HEK293 (cell line): ENCODE data around the gene IL1RAP.
A peak's percentile ranks its signal among the peaks of the same experiment; 100 is the strongest.

ENCODE experiments used
- CTCF ChIA-PET: fragments of 350-600 bp; formaldehyde crosslinking; extraction: SDS; loops from one replicate; lab custom pipeline; 2021; ENCODE audit warnings: antibody characterized with exemption; lab: Yijun Ruan, JAX
- POLR2A ChIA-PET: fragments of 300-600 bp; formaldehyde crosslinking; extraction: SDS; loops from one replicate; lab custom pipeline; 2020; ENCODE audit warnings: antibody characterized with exemption, inconsistent platforms; lab: Yijun Ruan, JAX
- H3K27ac ChIP-seq: fragments of 200-500 bp; sonication (Bioruptor generic); 2 replicates; pipeline ENCODE4 v1.5.1; 2014; ENCODE audit warnings: low read depth, low read length, control low read depth, inconsistent platforms; ENCODE audit errors: extremely low read depth
- H3K36me3 ChIP-seq, 2 experiments: fragments of 200-500 bp in 1 of 2; sonication (Bioruptor generic) in 1 of 2; 1 replicate in 1 of 2; 2 replicates in 1 of 2; pipeline ENCODE4 v1.5.1; 2014 to 2017; ENCODE audit warnings: inconsistent platforms in 2 of 2, low read length in 2 of 2; ENCODE audit not compliant: control insufficient read depth in 2 of 2, insufficient read depth in 1 of 2
- H3K4me1 ChIP-seq: fragments of 200-500 bp; sonication (Bioruptor generic); 2 replicates; pipeline ENCODE4 v1.5.1; 2014; ENCODE audit warnings: mild to moderate bottlenecking, low read length, inconsistent platforms; ENCODE audit not compliant: control insufficient read depth, insufficient read depth
- H3K4me3 ChIP-seq: 2 replicates; pipeline ENCODE4 v1.5.1; 2011; ENCODE audit warnings: low read depth, mild to moderate bottlenecking, control low read depth, low read length, moderate library complexity
- H3K9me3 ChIP-seq: fragments of 200-500 bp; sonication (Bioruptor generic); 2 replicates; pipeline ENCODE4 v1.5.1; 2014; ENCODE audit warnings: low read depth, low read length, inconsistent platforms; ENCODE audit not compliant: control insufficient read depth, insufficient read depth
- FEZF1 ChIP-seq: fragments of 450-650 bp; formaldehyde crosslinking; IDR thresholded peaks from 2 replicates; pipeline ENCODE4 v1.5.1; 2016; ENCODE audit warnings: missing biosample characterization, missing genetic modification characterization
- GLIS1 ChIP-seq: fragments of 450-650 bp; formaldehyde crosslinking; IDR thresholded peaks from 2 replicates; pipeline ENCODE4 v1.5.1; 2016; ENCODE audit warnings: missing biosample characterization, missing genetic modification characterization
- KLF10 ChIP-seq: fragments of 450-650 bp; IDR thresholded peaks from 2 replicates; pipeline ENCODE4 v1.5.1; 2018; ENCODE audit warnings: missing biosample characterization, mild to moderate bottlenecking, missing genetic modification characterization
- KLF8 ChIP-seq: fragments of 450-650 bp; formaldehyde crosslinking; IDR thresholded peaks from 2 replicates; pipeline ENCODE4 v1.5.1; 2016; ENCODE audit warnings: missing biosample characterization, missing genetic modification characterization
- MZF1 ChIP-seq: fragments of 450-650 bp; formaldehyde crosslinking; IDR thresholded peaks from 2 replicates; pipeline ENCODE4 v1.5.1; 2017; ENCODE audit warnings: missing biosample characterization, missing genetic modification characterization, borderline replicate concordance
- REPIN1 ChIP-seq: fragments of 450-650 bp; formaldehyde crosslinking; IDR thresholded peaks from 2 replicates; pipeline ENCODE4 v1.5.1; 2017; ENCODE audit warnings: missing biosample characterization, missing genetic modification characterization, low read depth
- ZFP69B ChIP-seq: fragments of 450-650 bp; formaldehyde crosslinking; IDR thresholded peaks from 2 replicates; pipeline ENCODE4 v1.5.1; 2016; ENCODE audit warnings: missing biosample characterization, missing genetic modification characterization
- ZNF426 ChIP-seq: fragments of 450-650 bp; formaldehyde crosslinking; IDR thresholded peaks from 2 replicates; pipeline ENCODE4 v1.5.1; 2017; ENCODE audit warnings: missing biosample characterization, missing genetic modification characterization, mild to moderate bottlenecking, inconsistent platforms, moderate library complexity
- ZNF48 ChIP-seq: fragments of 450-650 bp; formaldehyde crosslinking; IDR thresholded peaks from 2 replicates; pipeline ENCODE4 v1.5.1; 2016; ENCODE audit warnings: missing biosample characterization, missing genetic modification characterization
- ZNF560 ChIP-seq: fragments of 450-650 bp; formaldehyde crosslinking; IDR thresholded peaks from 2 replicates; pipeline ENCODE4 v1.5.1; 2017; ENCODE audit warnings: missing biosample characterization, missing genetic modification characterization, borderline replicate concordance
- ZNF561 ChIP-seq: fragments of 450-650 bp; IDR thresholded peaks from 2 replicates; pipeline ENCODE4 v1.5.1; 2018; ENCODE audit warnings: missing biosample characterization, missing genetic modification characterization, borderline replicate concordance
- TF ChIP-seq, protein P1 (sequence below): fragments of 450-650 bp; IDR thresholded peaks from 2 replicates; pipeline ENCODE4 v1.5.1; 2018; ENCODE audit warnings: missing biosample characterization, missing genetic modification characterization
- TF ChIP-seq, protein P2 (sequence below): fragments of 450-650 bp; formaldehyde crosslinking; IDR thresholded peaks from 2 replicates; pipeline ENCODE4 v1.5.1; 2016; ENCODE audit warnings: missing biosample characterization, missing genetic modification characterization, low read depth
- TF ChIP-seq, protein P3 (sequence below): fragments of 450-650 bp; formaldehyde crosslinking; IDR thresholded peaks from 2 replicates; pipeline ENCODE4 v1.5.1; 2016; ENCODE audit warnings: missing biosample characterization, missing genetic modification characterization
- TF ChIP-seq, protein P4 (sequence below): fragments of 450-650 bp; IDR thresholded peaks from 2 replicates; pipeline ENCODE4 v1.5.1; 2018; ENCODE audit warnings: missing biosample characterization, mild to moderate bottlenecking, missing genetic modification characterization

Gene IL1RAP

DNA sequence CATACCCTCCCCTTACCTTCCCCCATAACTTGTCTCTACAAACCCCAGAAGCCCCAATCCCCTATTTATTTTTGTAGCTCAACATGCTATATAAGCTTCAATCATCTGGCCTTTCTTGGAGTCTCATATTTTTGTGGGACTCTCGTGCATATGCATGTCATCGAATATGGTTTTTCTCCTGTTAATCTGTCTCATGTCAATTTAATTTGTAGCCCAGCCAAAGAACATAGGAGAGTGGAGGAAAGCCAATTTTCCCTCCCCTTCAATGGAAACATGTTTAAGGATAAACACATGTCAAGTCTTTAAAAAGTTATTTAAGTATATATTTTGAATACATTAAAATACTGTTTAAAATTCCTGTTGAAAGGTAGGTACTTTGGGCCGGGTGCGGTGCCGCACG, 176.4 kb downstream of the IL1RAP start (continued):
- TF ChIP-seq, protein P1, sequence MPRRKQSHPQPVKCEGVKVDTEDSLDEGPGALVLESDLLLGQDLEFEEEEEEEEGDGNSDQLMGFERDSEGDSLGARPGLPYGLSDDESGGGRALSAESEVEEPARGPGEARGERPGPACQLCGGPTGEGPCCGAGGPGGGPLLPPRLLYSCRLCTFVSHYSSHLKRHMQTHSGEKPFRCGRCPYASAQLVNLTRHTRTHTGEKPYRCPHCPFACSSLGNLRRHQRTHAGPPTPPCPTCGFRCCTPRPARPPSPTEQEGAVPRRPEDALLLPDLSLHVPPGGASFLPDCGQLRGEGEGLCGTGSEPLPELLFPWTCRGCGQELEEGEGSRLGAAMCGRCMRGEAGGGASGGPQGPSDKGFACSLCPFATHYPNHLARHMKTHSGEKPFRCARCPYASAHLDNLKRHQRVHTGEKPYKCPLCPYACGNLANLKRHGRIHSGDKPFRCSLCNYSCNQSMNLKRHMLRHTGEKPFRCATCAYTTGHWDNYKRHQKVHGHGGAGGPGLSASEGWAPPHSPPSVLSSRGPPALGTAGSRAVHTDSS (tag by site-specific recombination): no peak
- no peak for TF ChIP-seq GLIS1 (tag by site-specific recombination)
- no peak for TF ChIP-seq ZNF48 (tag by site-specific recombination)
- TF ChIP-seq MZF1 (tag by site-specific recombination): no peak
- no peak for TF ChIP-seq REPIN1
- TF ChIP-seq, protein P2, sequence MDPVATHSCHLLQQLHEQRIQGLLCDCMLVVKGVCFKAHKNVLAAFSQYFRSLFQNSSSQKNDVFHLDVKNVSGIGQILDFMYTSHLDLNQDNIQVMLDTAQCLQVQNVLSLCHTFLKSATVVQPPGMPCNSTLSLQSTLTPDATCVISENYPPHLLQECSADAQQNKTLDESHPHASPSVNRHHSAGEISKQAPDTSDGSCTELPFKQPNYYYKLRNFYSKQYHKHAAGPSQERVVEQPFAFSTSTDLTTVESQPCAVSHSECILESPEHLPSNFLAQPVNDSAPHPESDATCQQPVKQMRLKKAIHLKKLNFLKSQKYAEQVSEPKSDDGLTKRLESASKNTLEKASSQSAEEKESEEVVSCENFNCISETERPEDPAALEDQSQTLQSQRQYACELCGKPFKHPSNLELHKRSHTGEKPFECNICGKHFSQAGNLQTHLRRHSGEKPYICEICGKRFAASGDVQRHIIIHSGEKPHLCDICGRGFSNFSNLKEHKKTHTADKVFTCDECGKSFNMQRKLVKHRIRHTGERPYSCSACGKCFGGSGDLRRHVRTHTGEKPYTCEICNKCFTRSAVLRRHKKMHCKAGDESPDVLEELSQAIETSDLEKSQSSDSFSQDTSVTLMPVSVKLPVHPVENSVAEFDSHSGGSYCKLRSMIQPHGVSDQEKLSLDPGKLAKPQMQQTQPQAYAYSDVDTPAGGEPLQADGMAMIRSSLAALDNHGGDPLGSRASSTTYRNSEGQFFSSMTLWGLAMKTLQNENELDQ (tag by site-specific recombination): no peak
- TF ChIP-seq KLF8 (tag by site-specific recombination): no peak
- TF ChIP-seq ZFP69B (tag by site-specific recombination): no peak

DNA sequence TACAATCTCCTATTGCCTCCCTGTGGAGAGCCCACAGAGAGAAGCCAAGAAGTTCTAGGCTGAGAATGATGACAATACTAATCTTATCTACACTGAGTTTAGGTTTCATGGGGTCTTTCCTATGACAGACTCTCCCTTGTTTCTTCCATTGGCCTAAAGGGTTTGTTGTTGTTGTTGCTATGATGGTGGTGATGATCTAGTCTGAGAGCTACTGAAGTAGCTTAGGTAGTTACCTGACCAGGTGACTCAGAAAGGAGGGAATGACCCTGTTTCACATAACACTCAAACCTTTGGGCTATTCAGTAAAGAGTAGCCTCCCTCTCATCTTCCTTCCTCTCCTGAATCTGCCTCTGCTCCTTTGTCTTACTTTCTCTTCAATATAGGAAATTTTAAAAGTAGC, 178.4 kb downstream of the IL1RAP start:
- ChIA-PET CTCF (interaction anchor here (0.7 to 1.4 kb wide), 2 partner anchors 8 to 1244 kb away, joined by 3 to 8 read pairs; no protein-coding TSS in a partner anchor), POLR2A (no interaction called here)
- no peak for TF ChIP-seq KLF10 (tag by site-specific recombination)
- no peaks in the 10 kb centered on the region for H3K36me3 ChIP-seq
- H3K4me1 ChIP-seq: no peaks in the 10 kb centered on the region
- H3K4me3 ChIP-seq: no peak overlapping the region
- no peak overlapping the region for H3K27ac ChIP-seq
- H3K9me3 ChIP-seq: no peaks in the 10 kb centered on the region

DNA sequence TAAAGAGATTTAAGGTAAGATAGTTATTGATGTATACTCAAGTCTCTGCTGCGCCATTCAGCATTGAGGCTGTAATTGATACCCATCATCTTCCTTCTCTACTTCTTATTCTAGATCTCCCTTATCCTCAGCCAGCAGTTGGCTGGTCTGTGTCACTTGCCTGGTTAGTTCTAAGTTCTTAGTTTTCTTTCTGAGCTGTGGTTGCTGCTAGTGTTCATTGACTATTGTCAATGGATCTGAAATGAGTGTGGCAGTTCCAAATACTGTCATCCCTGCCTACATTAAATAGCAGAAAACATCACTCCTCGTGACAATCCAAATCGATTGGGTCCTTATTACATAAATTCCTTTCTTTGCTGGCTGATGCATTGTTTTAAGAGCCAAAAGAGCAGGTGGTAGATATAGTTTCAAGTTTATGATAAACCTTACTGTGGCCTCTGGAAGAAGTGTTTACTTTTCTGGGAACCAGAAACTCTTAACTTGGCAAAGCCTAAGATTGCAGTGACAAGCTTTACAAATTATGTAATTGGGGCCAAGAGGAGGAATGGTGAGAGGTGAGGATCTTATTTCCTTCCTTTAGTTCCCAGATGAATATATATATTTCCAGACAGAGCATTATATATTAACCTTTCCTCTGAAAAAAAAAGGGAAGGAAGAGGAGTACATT, 180.6 kb downstream of the IL1RAP start:
- no peaks in the 10 kb centered on the region for H3K36me3 ChIP-seq
- POLR2A ChIA-PET: no interaction called here
- H3K9me3 ChIP-seq: no peaks in the 10 kb centered on the region
- no peak overlapping the region for H3K27ac ChIP-seq
- peak; percentile 39; the same call in 1 of the 2 replicates for TF ChIP-seq FEZF1 (tag by site-specific recombination)
- no peak for TF ChIP-seq ZNF561
- CTCF ChIA-PET: no interaction called here
- H3K4me1 ChIP-seq: no peaks in the 10 kb centered on the region
- no peak overlapping the region for H3K4me3 ChIP-seq

GRCh38 chr3:190695225-190695624, 181.3 kb downstream of the IL1RAP start:
- Histone ChIP-seq H3K27ac (no peak overlapping the region), H3K4me1 (no peaks in the 10 kb centered on the region), H3K9me3 (no peaks in the 10 kb centered on the region), H3K36me3 (no peaks in the 10 kb centered on the region), H3K4me3 (no peak overlapping the region)
- POLR2A ChIA-PET: no interaction called here
- CTCF ChIA-PET: no interaction called here
- TF ChIP-seq ZNF426 (tag by site-specific recombination): no peak
- TF ChIP-seq, protein P3, sequence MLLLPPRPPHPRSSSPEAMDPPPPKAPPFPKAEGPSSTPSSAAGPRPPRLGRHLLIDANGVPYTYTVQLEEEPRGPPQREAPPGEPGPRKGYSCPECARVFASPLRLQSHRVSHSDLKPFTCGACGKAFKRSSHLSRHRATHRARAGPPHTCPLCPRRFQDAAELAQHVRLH (tag by site-specific recombination): no peak
- TF ChIP-seq, protein P4, sequence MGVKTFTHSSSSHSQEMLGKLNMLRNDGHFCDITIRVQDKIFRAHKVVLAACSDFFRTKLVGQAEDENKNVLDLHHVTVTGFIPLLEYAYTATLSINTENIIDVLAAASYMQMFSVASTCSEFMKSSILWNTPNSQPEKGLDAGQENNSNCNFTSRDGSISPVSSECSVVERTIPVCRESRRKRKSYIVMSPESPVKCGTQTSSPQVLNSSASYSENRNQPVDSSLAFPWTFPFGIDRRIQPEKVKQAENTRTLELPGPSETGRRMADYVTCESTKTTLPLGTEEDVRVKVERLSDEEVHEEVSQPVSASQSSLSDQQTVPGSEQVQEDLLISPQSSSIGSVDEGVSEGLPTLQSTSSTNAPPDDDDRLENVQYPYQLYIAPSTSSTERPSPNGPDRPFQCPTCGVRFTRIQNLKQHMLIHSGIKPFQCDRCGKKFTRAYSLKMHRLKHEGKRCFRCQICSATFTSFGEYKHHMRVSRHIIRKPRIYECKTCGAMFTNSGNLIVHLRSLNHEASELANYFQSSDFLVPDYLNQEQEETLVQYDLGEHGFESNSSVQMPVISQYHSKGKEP (tag by site-specific recombination): no peak
- TF ChIP-seq ZNF560 (tag by site-specific recombination): no peak
